Gastrocnemius medialis (tissue), 4 donors: ENCODE data around the gene DPYD. TPM values are rescaled to one million over a fixed set of nuclear protein-coding genes. Genes with fewer than 3 reads are reported as not detected.

Experiments
- ATAC-seq, 2 donors: fragments of 150-250 bp; one replicate each; pipeline ENCODE4 v1.9.1; 2016
- DNase-seq, 2 donors: peaks; one replicate each; pipeline ENCODE4 v3.0.0-alpha.2; 2019
- H3K27ac ChIP-seq, 4 donors: fragments of 200-600 bp; sonication (generic); 1 replicate in 1 of 4; 2 replicates in 3 of 4; pipeline ENCODE4 v1.5.1; 2016 to 2018; ENCODE audit warnings: mild to moderate bottlenecking in 2 of 4, moderate library complexity in 1 of 4
- H3K27me3 ChIP-seq, 3 donors: fragments of 200-600 bp; sonication (generic) in 2 of 3; 1 replicate in 1 of 3; 2 replicates in 2 of 3; pipeline versions ENCODE4 v1.5.1 to v1.6.0; 2016 to 2019; ENCODE audit warnings: mild to moderate bottlenecking in 1 of 3, moderate library complexity in 1 of 3
- H3K36me3 ChIP-seq, 2 donors: fragments of 200-600 bp; sonication (generic) in 1 of 2; one replicate each; pipeline ENCODE4 v1.5.1; 2017 to 2018
- H3K4me1 ChIP-seq, 2 donors: fragments of 200-600 bp; sonication (generic) in 1 of 2; one replicate each; pipeline ENCODE4 v1.5.1; 2016 to 2017; ENCODE audit warnings: mild to moderate bottlenecking in 2 of 2
- H3K4me3 ChIP-seq, 4 donors: fragments of 200-600 bp; sonication (generic) in 3 of 4; 1 replicate in 1 of 4; 2 replicates in 3 of 4; pipeline ENCODE4 v1.5.1; 2016 to 2019; ENCODE audit warnings: mild to moderate bottlenecking in 2 of 4
- H3K9me3 ChIP-seq, 3 donors: fragments of 200-600 bp; sonication (generic) in 2 of 3; 1 replicate in 1 of 3; 2 replicates in 2 of 3; pipeline ENCODE4 v1.5.1; 2016 to 2019
- POLR2A ChIP-seq, 2 donors: fragments of 450-650 bp; IDR thresholded peaks; one replicate each; pipeline ENCODE4 v1.6.1; 2017; ENCODE audit warnings: antibody characterized with exemption in 2 of 2, mild to moderate bottlenecking in 2 of 2, moderate library complexity in 2 of 2
- in situ Hi-C, 4 donors: fragments of 200-750 bp; cut with MboI; loops; one replicate each; pipeline versions ENCODE4 v1.15.0 to v1.8.0; 2017; ENCODE audit warnings: low sequenced_read_pairs in 4 of 4
- intact Hi-C: fragments of 100-400 bp; cut with DNase I; formaldehyde crosslinking; loops from one replicate; pipeline ENCODE4 v1.15.1; 2023; ENCODE audit warnings: low total_unique reads
- total RNA-seq, 4 donors: library from RNA; depleted of rRNA; stranded (reverse); fragments of >200 nt; gene quantifications; one replicate each; pipeline versions ENCODE4 v1.1.0 to v1.2.3, GENCODE V29; 2016
- TF ChIP-seq, protein P1 (sequence below), 5 experiments: fragments of 450-650 bp in 3 of 5; fragments of 200-600 bp in 2 of 5; sonication (generic) in 2 of 5; IDR thresholded peaks in 4 of 5; conservative IDR thresholded peaks in 1 of 5; 1 replicate in 4 of 5; 2 replicates in 1 of 5; pipeline ENCODE4 v1.5.1; 2016 to 2019; ENCODE audit warnings: antibody characterized with exemption in 5 of 5, mild to moderate bottlenecking in 3 of 5, moderate library complexity in 3 of 5

Gene DPYD
- total RNA-seq, 4 donors from 2014 or later = 4.6 to 13.9 (median 9.1) TPM

- ATAC-seq (no peak), DNase-seq (no peak)
- in situ Hi-C loops = no loop called here
- no peaks in the 10 kb centered on the region for H3K36me3 ChIP-seq
- TF ChIP-seq, protein P1, sequence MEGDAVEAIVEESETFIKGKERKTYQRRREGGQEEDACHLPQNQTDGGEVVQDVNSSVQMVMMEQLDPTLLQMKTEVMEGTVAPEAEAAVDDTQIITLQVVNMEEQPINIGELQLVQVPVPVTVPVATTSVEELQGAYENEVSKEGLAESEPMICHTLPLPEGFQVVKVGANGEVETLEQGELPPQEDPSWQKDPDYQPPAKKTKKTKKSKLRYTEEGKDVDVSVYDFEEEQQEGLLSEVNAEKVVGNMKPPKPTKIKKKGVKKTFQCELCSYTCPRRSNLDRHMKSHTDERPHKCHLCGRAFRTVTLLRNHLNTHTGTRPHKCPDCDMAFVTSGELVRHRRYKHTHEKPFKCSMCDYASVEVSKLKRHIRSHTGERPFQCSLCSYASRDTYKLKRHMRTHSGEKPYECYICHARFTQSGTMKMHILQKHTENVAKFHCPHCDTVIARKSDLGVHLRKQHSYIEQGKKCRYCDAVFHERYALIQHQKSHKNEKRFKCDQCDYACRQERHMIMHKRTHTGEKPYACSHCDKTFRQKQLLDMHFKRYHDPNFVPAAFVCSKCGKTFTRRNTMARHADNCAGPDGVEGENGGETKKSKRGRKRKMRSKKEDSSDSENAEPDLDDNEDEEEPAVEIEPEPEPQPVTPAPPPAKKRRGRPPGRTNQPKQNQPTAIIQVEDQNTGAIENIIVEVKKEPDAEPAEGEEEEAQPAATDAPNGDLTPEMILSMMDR (IDR thresholded peaks at IDR 0.05 in 4 of 5, conservative IDR thresholded peaks at IDR 0.05 in 1 of 5) = no peak
- no peak for TF ChIP-seq POLR2A (IDR thresholded peaks at IDR 0.05)
- H3K4me3 ChIP-seq = no peak overlapping the region
- H3K4me1 ChIP-seq = no peaks in the 10 kb centered on the region
- intact Hi-C loops = no loop called here
- no peaks in the 10 kb centered on the region for H3K27me3 ChIP-seq
- peaks cover 0 to 2% (median 0%) of the 10 kb centered on the region in 3 donors for H3K9me3 ChIP-seq
- no peak overlapping the region for H3K27ac ChIP-seq
Measured at GRCh38 chr1:97814121-97814520, 106.7 kb downstream of the DPYD start.

- Histone ChIP-seq H3K27ac (no peak overlapping the region), H3K36me3 (no peaks in the 10 kb centered on the region), H3K9me3 (no peaks in the 10 kb centered on the region), H3K4me1 (no peaks in the 10 kb centered on the region), H3K27me3 (no peaks in the 10 kb centered on the region), H3K4me3 (no peak overlapping the region)
- TF ChIP-seq, protein P1 (IDR thresholded peaks at IDR 0.05 in 4 of 5, conservative IDR thresholded peaks at IDR 0.05 in 1 of 5) = no peak
- TF ChIP-seq POLR2A (IDR thresholded peaks at IDR 0.05) = no peak
- DNase-seq = no peak
- no peak for ATAC-seq
- intact Hi-C loops = no loop called here
- in situ Hi-C loops = no loop called here
Measured at GRCh38 chr1:97812076-97812475, 108.8 kb downstream of the DPYD start.

DNA sequence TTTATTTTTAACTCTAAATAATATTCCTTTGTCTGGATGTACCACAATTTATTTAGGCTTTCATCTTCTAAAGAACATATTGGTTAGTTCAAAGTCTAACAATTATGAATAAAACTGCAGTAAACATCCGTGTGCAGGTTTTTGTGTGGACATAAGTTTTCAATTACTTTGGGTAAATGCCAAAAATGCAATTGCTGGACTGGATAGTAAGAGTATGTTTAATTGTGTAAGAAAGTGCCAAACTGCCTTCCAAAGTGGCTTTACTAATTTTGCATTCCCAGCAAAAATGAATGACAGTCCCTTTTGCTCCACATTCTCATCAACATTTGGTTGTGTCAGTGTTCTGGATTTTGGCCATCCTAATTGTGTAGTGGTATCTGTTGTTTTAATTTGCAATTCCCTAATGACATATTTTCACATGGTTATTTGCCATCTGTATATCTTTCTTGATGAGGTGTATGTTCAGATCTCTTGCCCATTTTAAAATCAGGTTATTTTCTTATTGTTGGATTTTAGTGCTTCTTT, 113.8 kb downstream of the DPYD start:
- H3K4me3 ChIP-seq = no peak overlapping the region
- H3K4me1 ChIP-seq = peaks cover 0 to 10% of the 10 kb centered on the region in 2 donors
- ATAC-seq (no peak), DNase-seq (no peak)
- in situ Hi-C loops = no loop called here
- intact Hi-C loops = no loop called here
- no peaks in the 10 kb centered on the region for H3K27me3 ChIP-seq
- H3K9me3 ChIP-seq = no peaks in the 10 kb centered on the region
- no peaks in the 10 kb centered on the region for H3K36me3 ChIP-seq
- TF ChIP-seq POLR2A (IDR thresholded peaks at IDR 0.05) = no peak
- TF ChIP-seq, protein P1 (IDR thresholded peaks at IDR 0.05 in 4 of 5, conservative IDR thresholded peaks at IDR 0.05 in 1 of 5) = no peak
- H3K27ac ChIP-seq = no peak overlapping the region

DNA sequence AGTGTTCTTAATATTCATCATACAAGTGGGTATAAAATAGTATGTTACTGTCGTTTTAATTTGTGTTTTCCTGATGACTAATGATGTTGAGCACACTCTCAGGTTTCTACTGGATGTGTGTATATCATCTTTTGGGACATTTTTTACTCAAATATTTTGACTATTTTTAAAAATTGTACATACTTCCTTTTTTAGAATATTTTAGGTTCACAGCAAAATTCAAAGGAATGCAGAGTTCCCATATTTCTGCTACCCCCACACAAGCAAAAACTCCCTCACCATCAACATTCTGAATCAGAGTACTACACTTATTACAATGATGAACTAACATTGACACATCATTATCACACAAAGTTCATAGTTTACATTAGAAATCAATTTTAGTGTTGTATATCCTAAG, 114.5 kb downstream of the DPYD start:
- ATAC-seq = no peak
- Histone ChIP-seq H3K4me1 (peaks cover 0 to 10% of the 10 kb centered on the region in 2 donors), H3K27me3 (no peaks in the 10 kb centered on the region), H3K4me3 (no peak overlapping the region), H3K27ac (no peak overlapping the region), H3K36me3 (no peaks in the 10 kb centered on the region), H3K9me3 (no peaks in the 10 kb centered on the region)
- no peak for TF ChIP-seq POLR2A (IDR thresholded peaks at IDR 0.05)
- TF ChIP-seq, protein P1 (IDR thresholded peaks at IDR 0.05 in 4 of 5, conservative IDR thresholded peaks at IDR 0.05 in 1 of 5) = no peak
- no peak for DNase-seq
- intact Hi-C loops (no loop called here), in situ Hi-C loops (no loop called here)

DNA sequence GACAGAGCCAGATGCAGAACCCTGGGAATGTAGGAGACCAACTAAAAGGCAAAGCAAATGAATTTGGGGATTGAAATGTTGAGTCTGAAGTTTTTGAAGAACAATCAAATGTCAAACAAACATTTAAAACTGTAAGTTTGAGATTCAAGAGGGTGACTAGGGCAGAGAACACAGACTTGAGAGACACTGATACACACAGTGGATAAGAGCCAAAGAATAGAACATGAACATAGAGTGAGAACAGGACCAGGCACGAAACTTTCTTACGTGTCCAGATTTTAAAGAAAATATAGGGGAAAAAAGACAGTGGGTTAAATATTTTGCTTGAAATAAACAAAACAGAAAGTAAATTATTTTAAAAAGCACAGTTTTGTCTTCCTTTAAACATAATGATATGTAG, 115.7 kb downstream of the DPYD start:
- H3K36me3 ChIP-seq = no peaks in the 10 kb centered on the region
- H3K27ac ChIP-seq = no peak overlapping the region
- H3K4me1 ChIP-seq = peaks cover 0 to 10% of the 10 kb centered on the region in 2 donors
- no peak for ATAC-seq
- H3K4me3 ChIP-seq = no peak overlapping the region
- in situ Hi-C loops (no loop called here), intact Hi-C loops (no loop called here)
- no peak for DNase-seq
- TF ChIP-seq, protein P1 (IDR thresholded peaks at IDR 0.05 in 4 of 5, conservative IDR thresholded peaks at IDR 0.05 in 1 of 5) = no peak
- TF ChIP-seq POLR2A (IDR thresholded peaks at IDR 0.05) = no peak
- no peaks in the 10 kb centered on the region for H3K27me3 ChIP-seq
- no peaks in the 10 kb centered on the region for H3K9me3 ChIP-seq
